GM19351 (cell line): ENCODE results near the gene HPDL.
"Not testable (repeated sequence)": the region's sequence is repeated elsewhere in the genome, so short reads cannot be mapped to it uniquely, and the experiment has no call there.

Source experiments
- ATAC-seq: cut with Tn5 transposase; IDR thresholded peaks from one replicate; pipeline ENCODE4 v1.9.1; 2021; ENCODE audit warnings: mild to moderate bottlenecking, moderate library complexity; ENCODE audit not compliant: unreplicated experiment

HPDL gene

DNA sequence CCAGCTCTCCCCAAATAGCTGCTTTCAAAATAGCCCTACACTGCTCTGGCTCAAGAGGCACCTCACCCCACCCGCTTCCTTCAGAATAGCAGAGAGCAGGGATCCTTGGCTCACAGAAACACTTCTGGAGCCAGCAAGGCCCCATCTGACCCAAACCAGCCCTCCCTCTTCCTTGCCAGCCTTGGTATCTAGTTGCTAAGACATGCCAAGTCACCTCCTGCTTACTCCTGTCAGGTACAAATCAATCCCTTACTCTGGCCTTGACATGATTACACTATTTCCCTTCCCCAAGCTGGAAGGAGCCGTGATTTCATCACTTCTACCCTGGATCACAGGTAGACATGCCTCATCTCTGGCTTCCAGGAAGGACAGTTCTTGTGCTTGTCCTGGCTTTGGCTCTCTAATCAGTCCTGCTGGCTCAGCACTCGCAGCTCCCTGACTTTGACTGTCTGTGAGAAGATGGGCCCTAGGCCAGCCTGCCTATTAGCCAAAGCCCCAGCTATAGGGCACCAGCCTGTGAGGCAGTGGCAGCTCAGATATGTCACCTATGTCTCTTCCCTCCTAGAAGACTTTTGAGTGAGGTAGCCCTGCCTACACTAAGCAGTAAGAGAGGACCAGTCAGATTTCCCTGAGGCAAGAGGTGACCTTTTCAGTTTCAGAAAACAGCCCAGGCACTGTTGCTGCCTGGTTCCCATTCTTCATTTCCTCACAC is 22.4 kb downstream of the HPDL start:
- ATAC-seq = no peak

DNA sequence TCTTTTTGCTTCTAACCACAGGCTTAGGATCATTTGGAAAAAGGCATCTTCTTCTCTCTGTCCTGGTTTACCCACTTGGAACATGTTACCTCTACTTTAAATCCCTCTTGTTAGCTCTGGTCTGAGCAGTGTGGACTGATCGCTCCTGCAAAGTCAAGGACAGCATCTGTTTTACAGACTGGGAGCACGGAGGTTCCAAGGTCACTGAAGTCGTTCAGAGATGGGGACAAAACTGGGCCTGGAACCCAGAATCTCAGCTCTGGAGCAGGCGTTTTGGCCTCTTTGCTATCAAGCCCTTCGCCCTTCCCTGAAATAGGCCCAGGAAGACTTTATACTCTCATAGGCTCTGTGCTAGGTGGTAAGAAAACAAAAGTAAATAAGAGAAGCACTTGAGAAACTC is 24.8 kb downstream of the HPDL start:
- no peak for ATAC-seq

DNA sequence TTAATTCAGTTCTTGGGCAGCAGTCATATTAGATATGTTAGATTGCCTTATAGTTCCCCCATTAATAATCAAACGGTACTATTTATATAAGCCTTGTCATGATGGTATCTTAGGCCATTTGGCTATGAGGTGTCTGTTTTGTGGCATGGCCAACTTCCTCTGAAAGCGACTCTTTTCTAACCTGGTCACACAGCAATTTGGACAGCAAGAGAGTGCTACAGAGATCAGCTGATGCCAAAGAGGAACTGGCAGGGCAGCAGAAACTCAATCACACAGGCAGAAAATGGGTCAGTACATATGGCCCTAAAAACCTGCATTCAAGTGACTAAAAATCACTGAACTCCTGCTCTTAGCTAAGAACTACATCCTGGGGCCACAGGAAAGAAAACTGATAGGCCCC is 27.0 kb downstream of the HPDL start:
- ATAC-seq = no peak

DNA sequence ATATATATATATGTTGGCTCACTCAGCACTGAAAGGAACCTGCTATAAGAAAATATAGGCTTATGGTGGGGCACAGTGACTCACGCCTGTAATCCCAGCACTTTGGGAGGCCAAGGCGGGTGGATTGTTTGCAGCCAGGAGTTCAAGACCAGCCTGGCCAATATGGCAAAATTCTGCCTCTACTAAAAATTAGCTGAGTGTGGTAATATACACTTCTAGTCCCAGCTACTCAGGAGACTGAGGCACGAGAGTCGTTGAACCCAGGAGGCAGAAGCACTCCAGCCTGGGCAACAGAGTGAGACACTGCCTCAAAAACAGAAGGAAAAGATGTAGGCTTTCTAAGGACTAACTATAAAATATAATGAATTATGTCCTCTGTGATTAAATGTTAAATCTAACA is 28.1 kb downstream of the HPDL start:
- no peak for ATAC-seq

DNA sequence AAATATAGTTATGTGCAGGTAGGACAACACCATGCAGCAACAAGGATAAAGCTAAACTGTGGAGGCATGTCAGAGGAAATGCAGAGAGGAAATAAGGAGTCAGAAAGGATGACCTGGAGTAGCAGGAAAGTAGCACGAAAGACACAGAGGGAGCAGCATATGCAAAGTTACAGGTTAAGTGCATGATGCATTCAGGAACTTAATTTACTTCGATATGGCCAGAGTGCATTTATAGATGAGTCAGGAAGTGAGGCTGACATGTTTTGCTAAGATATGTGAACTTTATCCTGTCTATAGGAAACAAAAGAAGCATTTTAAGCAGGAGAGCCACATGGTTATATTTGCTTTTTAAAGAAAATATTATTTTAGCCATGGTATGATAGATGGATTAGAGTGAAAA is 29.0 kb downstream of the HPDL start:
- no peak for ATAC-seq

DNA sequence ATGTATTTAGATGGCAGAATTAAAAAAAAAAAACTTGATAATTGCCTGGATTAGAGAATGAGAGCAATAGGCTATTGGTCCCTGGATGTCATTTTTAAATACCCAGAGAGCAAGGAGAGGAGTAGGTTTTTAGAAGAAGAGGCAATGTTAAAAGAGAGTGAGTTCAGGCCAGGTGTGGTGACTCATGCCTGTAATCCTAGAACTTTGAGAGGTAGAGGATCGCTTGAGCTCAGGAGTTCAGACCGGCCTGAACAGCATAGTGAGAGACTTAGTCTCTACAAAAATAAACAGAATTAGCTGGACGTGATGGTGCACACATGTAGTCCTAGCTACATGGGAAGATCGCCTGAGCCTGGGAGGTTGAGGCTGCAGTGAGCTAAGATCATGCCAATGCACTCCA is 29.5 kb downstream of the HPDL start:
- ATAC-seq = no peak

DNA sequence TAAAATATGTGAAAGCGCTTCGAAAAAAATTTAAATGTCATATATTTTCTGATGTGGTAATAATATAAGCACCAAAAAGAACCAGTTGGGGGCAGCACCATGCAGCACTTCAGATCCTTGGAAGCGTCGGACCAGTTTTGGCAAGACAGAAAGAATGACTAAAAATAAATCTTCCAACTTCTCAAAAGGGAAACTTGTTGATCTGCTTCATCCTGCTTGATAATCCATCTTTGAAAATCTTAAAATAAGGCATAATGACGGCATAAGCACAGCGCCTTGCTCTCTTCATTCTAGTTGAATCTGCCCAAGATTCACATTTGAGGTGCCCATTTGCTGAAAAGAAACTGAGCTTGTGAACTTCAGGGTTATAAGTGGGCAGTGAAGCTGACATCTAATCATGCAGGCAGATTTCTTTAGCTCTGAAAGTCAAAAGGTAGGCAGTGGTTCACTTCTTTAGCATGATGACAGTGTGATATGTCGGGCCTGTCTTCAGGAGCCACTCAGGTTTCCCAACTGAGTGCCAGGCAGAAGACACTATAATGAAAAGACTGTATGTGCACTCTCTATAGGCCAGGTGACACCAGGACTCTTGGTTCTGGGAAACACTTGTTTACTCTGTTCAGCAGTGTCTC is 33.3 kb downstream of the HPDL start:
- no peak for ATAC-seq

DNA sequence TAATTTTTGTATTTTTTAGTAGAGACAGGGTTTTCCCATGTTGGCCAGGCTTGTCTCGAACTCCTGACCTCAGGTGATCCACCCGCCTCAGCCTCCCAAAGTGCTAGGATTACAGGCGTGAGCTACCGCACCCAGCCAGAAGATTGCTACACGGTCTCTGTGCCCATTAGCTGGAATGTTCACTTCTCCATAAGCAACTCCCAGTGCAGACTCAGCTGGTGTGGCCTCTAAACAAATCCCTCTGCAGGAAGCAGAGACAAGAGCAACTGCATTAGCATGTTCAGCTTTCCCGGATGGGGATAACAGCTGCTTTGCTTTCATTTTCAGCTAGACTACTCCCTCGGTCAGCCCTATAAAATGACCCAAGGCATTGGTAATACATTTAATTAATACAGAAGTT is 34.3 kb downstream of the HPDL start:
- not testable (repeated sequence) for ATAC-seq

DNA sequence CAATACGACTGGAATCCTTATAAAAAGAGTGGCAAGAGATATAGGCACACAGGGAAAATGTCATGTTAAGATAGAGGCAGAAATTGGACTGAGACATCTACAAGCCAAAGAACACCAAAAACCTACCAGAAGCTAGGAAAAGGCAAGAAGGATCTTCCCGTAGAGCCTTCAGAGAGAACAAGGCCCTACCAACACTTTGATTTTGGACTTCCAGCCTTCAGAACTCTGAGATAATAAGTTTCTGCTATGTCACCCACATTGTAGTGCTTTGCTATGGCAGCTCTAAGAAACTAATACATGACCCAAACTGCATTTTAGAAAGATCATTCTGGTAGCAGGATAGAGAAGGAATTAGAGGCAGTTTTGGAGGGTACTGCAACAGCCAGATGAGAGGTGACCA is 37.6 kb downstream of the HPDL start:
- ATAC-seq = no peak

DNA sequence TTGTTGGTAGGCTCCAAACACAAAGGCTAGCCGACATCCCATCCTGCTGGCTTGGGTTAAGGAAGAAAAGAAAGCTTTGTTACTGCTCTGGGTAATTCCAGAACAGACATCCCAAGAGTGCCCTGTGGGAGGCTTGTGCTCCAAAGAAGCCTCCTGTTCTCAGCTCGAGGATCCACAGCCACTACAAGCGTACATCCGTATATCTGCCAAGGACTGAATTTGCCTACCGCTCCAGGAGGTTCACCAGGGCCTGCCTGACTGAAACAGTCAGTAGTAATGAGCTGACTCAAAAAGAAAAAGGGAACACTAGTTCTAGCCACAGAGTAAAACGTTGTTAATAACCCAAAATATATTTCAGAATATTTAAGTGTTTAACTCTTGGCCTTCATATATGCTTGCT is 38.4 kb downstream of the HPDL start:
- peak; percentile 87 for ATAC-seq

DNA sequence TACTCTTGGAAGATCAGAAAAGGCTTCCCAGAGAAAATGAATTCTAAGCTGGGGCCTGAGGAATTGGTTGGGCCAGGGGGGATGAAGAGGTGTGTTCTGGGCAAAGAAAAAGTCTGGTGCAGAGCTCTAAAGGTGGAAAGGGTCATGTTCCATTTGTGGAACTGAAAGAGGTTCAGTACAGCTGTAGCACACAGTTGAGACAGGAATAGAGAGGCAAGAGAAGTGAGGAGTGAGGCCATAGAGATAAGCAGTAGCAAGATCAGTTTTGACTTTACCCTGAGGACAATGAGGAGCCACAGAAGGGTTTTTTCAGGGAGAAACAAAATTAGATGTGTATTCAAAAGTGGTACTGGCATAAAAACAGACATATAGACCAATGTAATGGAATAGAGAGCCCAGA is 43.9 kb downstream of the HPDL start:
- ATAC-seq = peak; percentile 88

DNA sequence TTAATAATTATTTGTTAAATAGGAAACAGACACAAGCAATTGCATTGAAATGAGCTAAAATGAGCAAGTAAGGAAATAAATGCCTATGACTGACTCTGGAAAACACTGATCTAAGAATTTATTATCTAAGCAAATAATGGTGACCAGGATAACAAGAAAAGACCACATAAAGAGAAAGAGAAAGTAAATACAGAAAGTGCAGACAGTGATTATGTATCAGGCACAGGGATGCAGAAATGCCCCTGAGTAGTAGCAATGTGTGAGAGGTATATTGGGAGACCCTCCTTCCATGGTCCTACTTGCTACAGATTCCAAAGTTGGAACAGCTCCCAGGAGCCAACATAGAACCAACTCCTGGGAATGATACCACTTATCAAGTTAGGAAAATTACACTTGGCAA is 46.9 kb downstream of the HPDL start:
- ATAC-seq = no peak

DNA sequence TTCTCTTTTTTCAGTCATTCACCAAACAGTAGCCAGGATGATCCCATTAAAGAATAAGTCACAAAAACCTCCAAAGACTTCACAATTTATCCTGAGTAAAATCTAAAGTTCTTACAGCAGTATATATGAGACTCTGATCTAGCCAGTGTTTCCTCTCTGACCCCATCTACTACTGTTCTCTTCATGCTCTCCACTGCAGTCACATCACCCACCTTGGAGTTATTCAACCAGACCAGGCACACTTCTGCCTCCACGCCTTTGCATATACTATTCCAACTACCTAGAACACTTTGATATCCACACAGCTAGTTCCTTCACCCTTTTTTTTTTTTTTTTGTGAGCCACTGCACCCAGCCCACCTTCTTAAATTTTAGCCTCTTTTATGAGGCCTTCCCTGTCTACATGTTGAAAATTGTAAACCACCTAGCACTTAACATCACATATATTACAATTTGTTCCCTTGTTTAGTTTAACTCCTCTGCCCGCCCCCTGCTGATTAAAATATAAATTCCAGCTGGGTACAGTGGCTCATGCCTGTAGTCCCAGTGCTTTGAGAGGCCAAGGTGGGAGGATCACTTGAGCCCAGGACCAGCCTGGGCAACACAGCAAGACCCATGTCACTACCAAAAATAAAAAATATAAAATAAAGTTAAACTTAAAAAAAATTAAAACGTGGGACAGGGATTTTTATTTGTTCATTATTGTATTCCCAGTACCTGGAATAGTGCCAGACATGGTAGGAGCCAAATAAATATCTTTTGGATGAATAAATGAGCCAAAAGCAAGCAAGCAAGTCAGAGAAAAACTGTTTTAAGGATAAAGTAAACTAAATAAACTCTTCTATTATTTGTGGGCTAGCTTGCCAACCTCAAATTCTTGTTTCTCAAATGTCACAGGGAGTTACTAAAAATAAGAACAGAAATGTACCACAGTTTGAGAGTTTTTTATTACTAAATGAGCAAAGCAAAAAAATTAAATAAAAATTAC is 48.7 kb downstream of the HPDL start:
- ATAC-seq = no peak

DNA sequence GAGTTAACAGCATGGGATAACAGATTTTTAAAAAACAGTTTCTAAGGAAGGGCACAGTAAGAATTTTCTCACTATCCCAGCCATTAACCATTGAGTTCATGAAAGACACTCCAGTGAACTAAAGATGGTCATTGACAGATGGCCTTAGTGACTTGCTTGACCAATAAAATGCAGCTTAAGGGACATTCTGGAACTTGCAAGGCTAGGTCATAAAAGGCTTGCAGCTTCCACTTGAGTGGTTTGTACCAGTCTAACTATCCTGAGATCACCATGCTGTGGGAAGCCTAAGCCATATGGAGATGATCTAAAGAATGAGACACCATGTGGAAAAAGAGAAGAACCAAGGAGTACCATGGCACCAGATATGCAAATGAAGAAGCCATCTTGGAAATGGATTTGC is 51.5 kb downstream of the HPDL start:
- ATAC-seq = no peak
